Pancreas (tissue), 10 donors: Measurements from ENCODE around the gene LETM1. TPM values are rescaled to one million over a fixed set of nuclear protein-coding genes. Genes with fewer than 3 reads are reported as not detected.
A peak's percentile ranks its signal among the peaks of the same experiment; 100 is the strongest.

Source experiments
- ATAC-seq, 4 donors: fragments of 200-7000 bp; cut with Tn5 transposase; one replicate each; pipeline versions ENCODE4 v1.8.0 to v1.9.1; 2020; ENCODE audit warnings: mild to moderate bottlenecking in 4 of 4, moderate library complexity in 4 of 4
- DNase-seq, 6 donors: peaks; one replicate each; pipeline ENCODE4 v3.0.0-alpha.2; 2020
- FAIRE-seq: peaks from 2 replicates; lab custom pipeline; 2012; peaks lifted over from hg19 to GRCh38; lab: Jason Lieb, UNC
- H3K27ac ChIP-seq, 4 donors: fragments of 200-600 bp; sonication (generic); 1 replicate in 3 of 4; 2 replicates in 1 of 4; pipeline versions ENCODE4 v1.5.0 to v1.8.0; 2020
- H3K27me3 ChIP-seq, 4 donors: fragments of 200-600 bp; one replicate each; pipeline ENCODE4 v1.8.0; 2021
- H3K36me3 ChIP-seq, 3 donors: fragments of 200-600 bp; sonication (generic) in 1 of 3; one replicate each; pipeline versions ENCODE4 v1.5.0 to v1.8.0; 2020 to 2021
- H3K4me1 ChIP-seq, 3 donors: fragments of 200-600 bp; one replicate each; pipeline ENCODE4 v1.8.0; 2021
- H3K4me3 ChIP-seq, 4 donors: fragments of 200-600 bp; sonication (generic) in 2 of 4; one replicate each; pipeline versions ENCODE4 v1.5.0 to v1.8.0; 2020 to 2021
- H3K9me3 ChIP-seq, 4 donors: fragments of 200-600 bp; one replicate each; pipeline ENCODE4 v1.8.0; 2021
- CTCF ChIP-seq, 4 donors: fragments of 200-600 bp; sonication (generic) in 3 of 4; IDR thresholded peaks; one replicate each; pipeline versions ENCODE4 v1.5.0 to v1.8.0; 2021; ENCODE audit warnings: antibody characterized with exemption in 4 of 4
- WGBS, 2 donors: extraction: QIAGEN DNeasy Blood & Tissue Kit; methylation state at CpG; one replicate each; pipeline ENCODE4 v1.1.7; 2013; 5-methylcytosine and 5-hydroxymethylcytosine counted together
- intact Hi-C, 3 donors: fragments of 100-400 bp; cut with DNase I; formaldehyde crosslinking; loops; one replicate each; pipeline versions ENCODE4 v1.11.1 to v1.14.2; 2022
- polyA plus RNA-seq, 2 donors: library from polyadenylated mRNA; stranded (reverse); fragments of 200-250 nt; gene quantifications; one replicate each; pipeline ENCODE4 v1.2.3, GENCODE V29; 2013
- total RNA-seq, 6 donors: library from RNA; stranded (reverse); fragmentation: NEBNext Ultra II Directional in 4 of 6; extraction: Animal tissue kit (Norgen Biotek cat#: 25700) in 4 of 6; gene quantifications; one replicate each; pipeline versions ENCODE4 v1.2.1 to v1.2.4, GENCODE V29; 2021 to 2023
- donor health status: healthy with polysubstance abuse.
- donor health status: DM: no; HTN: no; CAD: no; lungs with moderate emphysema.
- donor health status: DM: no; HTN: no; CAD: no.
- donor health status: control.
- donor health status: control.
- donor health status: Bipolar disorder and iron deficiency.
- donor health status: DM: yes; HTN: yes; CAD: no.
- donor health status: DM: no; HTN: no; CAD: no.
- donor health status: DM: no; HTN: no; CAD: no.
- donor health status: DM: yes; HTN: yes; CAD: no.

Gene LETM1
- total and polyA plus RNA-seq, 8 donors: 13.0 to 28.0 (median 19.3) TPM

DNA sequence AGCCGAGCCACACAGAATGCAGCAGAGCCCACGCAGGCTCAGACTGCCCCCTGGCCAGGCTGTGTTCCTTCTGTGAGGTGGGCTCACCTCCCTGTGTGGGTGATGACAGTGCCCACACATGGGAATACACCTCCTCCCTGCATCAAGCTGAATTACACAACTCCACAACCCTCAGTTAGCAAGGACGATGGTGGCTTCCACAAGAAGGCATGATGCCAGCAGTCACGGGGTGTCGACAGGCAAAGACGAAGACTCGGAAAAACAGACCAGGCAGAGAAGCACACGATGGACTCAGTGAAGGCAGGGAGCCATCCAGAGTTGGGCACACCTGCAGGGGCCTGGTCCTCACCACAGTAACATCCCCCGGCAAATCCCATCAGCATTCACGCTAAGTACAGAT lies 12.1 kb downstream of the LETM1 start:
- TF ChIP-seq CTCF (IDR thresholded peaks at IDR 0.05): no peak
- intact Hi-C loops: no loop called here
- 77 to 79% methylated on average over 10 of the region's 10 CpGs for WGBS, 2 donors
- H3K36me3 ChIP-seq: peaks cover 0 to 20% (median 16%) of the 10 kb centered on the region in 3 donors
- no peaks in the 10 kb centered on the region for H3K4me1 ChIP-seq
- ATAC-seq: peak in 1 of 4 donors; percentile 11
- H3K4me3 ChIP-seq: no peak overlapping the region
- no peak for FAIRE-seq
- no peak overlapping the region for H3K27ac ChIP-seq
- no peaks in the 10 kb centered on the region for H3K27me3 ChIP-seq
- DNase-seq: no peak
- H3K9me3 ChIP-seq: no peaks in the 10 kb centered on the region

DNA sequence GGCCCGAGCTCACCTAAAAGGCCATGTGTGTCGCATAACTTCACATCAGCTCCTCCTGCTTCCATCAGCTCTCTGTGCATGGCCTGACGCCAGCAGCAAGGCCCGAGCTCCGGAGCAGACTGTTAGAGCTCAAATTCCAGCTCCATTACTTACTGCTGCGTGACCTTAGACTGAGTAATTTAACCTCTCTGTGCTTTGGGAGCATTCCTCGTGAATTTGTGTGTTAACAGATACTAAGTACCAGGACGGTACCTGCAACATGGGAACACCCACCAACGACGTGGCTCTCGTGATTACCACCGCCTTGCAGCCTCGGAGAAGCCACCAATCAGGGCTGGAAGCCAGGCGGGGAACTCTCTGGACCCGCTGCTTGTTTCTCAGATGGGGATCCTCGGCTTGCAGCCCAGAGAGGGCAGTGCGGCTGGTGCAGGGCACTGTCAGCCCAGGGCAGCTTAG lies 12.9 kb downstream of the LETM1 start:
- intact Hi-C loops: no loop called here
- WGBS, 2 donors: 84 to 86% methylated on average over 17 of the region's 17 CpGs
- no peak for TF ChIP-seq CTCF (IDR thresholded peaks at IDR 0.05)
- DNase-seq (no peak), FAIRE-seq (no peak), ATAC-seq (peak in 2 of 4 donors; percentile 15 to 26)
- Histone ChIP-seq H3K4me1 (no peaks in the 10 kb centered on the region), H3K36me3 (peaks cover 0 to 22% (median 16%) of the 10 kb centered on the region in 3 donors), H3K27me3 (no peaks in the 10 kb centered on the region), H3K27ac (no peak overlapping the region), H3K4me3 (no peak overlapping the region), H3K9me3 (no peaks in the 10 kb centered on the region)

DNA sequence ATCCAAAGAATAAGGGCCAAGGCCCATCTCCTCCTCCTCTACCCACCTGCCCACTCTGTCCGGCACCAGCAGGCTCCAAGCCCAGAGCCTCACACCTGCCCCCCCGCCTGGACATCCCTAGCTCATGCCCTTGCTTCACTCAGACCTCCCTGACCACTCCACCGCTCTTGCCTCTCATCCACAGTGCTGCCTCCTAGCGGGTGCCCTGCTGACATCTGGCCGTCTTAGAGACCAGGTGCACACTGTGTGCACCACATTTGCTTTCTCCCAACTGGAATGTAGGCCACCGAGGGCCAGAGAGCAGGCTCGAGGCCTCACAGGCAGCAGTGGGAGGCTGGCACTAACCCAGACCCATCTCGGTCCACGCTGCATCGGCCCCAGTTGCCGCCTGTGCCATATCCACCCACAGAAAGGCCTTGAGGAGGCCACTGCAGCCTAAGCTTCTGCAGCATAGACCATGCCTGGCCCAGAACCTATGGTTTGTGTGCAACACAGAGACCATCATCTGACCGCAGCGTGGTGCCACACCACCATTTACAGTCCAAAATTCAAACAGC lies 13.5 kb downstream of the LETM1 start:
- Histone ChIP-seq H3K36me3 (peaks cover 0 to 22% (median 16%) of the 10 kb centered on the region in 3 donors), H3K27me3 (no peaks in the 10 kb centered on the region), H3K4me1 (no peaks in the 10 kb centered on the region), H3K27ac (no peak overlapping the region), H3K9me3 (no peaks in the 10 kb centered on the region), H3K4me3 (no peak overlapping the region)
- no peak for ATAC-seq
- intact Hi-C loops: no loop called here
- no peak for TF ChIP-seq CTCF (IDR thresholded peaks at IDR 0.05)
- no peak for FAIRE-seq
- WGBS, 2 donors: 91% methylated on average over 13 of the region's 13 CpGs
- no peak for DNase-seq

DNA sequence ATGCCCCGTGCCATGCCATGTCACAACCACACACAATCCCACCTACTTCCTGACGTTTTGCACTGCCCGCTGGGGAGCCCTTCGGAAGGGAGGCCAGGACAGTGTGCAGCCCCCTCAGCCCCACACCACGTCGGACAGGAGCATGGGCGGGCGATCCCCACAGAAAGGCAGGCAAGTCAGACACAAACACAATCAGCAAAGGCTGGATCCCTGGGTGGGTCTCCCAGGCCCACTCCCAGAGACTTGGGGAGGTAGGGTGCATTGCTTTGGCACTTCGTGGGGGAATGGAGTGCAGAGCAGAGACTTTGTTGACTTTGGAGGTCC lies 14.1 kb downstream of the LETM1 start:
- H3K9me3 ChIP-seq: no peaks in the 10 kb centered on the region
- FAIRE-seq: no peak
- 88 to 90% methylated on average over 9 of the region's 9 CpGs for WGBS, 2 donors
- no peak for TF ChIP-seq CTCF (IDR thresholded peaks at IDR 0.05)
- H3K27ac ChIP-seq: no peak overlapping the region
- DNase-seq: no peak
- no peak overlapping the region for H3K4me3 ChIP-seq
- H3K27me3 ChIP-seq: no peaks in the 10 kb centered on the region
- intact Hi-C loops: no loop called here
- no peaks in the 10 kb centered on the region for H3K4me1 ChIP-seq
- ATAC-seq: no peak
- peaks cover 0 to 22% (median 16%) of the 10 kb centered on the region in 3 donors for H3K36me3 ChIP-seq

DNA sequence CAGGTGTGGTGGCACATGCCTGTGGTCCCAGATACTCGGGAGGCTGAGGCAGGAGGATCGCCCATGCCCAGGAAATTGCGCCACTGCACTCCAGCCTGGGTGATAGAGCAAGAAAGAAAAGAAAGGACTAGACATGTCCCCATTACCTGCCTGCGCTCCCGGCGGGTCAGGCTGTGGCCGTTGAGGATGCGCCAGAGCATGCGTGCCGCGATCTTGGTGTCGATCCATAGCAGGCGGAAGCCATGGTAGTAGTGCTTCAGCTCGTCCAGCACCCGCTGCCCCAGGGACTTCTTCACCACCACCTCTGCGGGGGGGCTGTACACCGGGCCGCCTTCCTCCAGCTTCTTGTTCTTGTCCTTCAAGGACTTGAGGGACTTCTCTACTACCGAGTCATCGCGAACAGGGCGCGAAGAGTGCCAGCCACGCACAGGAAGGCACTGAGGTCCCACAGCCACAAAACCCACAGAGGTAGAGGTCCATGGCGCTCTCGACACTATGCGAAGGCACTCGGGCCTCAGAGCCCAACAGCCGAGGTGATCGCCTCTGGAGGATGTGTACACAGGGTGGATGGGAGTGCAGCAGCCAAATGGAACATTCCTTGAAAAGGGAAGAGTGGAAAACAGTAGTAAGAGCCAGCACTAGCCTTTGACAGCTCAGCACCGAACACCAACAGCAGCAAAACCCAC lies 14.6 kb downstream of the LETM1 start:
- no peaks in the 10 kb centered on the region for H3K27me3 ChIP-seq
- ATAC-seq: no peak
- H3K4me3 ChIP-seq: no peak overlapping the region
- H3K27ac ChIP-seq: no peak overlapping the region
- no peak for DNase-seq
- 93 to 94% methylated on average over 31 of the region's 31 CpGs for WGBS, 2 donors
- no peak for TF ChIP-seq CTCF (IDR thresholded peaks at IDR 0.05)
- H3K36me3 ChIP-seq: peaks cover 0 to 22% (median 16%) of the 10 kb centered on the region in 3 donors
- FAIRE-seq: no peak
- no peaks in the 10 kb centered on the region for H3K4me1 ChIP-seq
- intact Hi-C loops: no loop called here
- H3K9me3 ChIP-seq: no peaks in the 10 kb centered on the region
